Aorta (tissue), 5 donors: ENCODE measurements around the gene MC1R. TPM values are rescaled to one million over a fixed set of nuclear protein-coding genes. Genes with fewer than 3 reads are reported as not detected.

Experiments
- ATAC-seq: fragments of 200-7000 bp; cut with Tn5 transposase; one replicate; pipeline ENCODE4 v1.9.1; 2022; ENCODE audit warnings: moderate library complexity; ENCODE audit not compliant: low FRiP score
- DNase-seq, 2 donors: peaks; one replicate each; pipeline ENCODE4 v3.0.0-alpha.2; 2020
- H3K27ac ChIP-seq, 2 donors: one replicate each; pipeline ENCODE4 v1.5.1; 2013; ENCODE audit warnings: low read length in 2 of 2, mild to moderate bottlenecking in 2 of 2, moderate library complexity in 2 of 2, control low read depth in 1 of 2, inconsistent platforms in 1 of 2, low read depth in 1 of 2
- H3K27me3 ChIP-seq, 2 donors: one replicate each; pipeline ENCODE4 v1.6.1; 2013; ENCODE audit warnings: control low read depth in 1 of 2, low read length in 1 of 2, mild to moderate bottlenecking in 1 of 2, moderate library complexity in 1 of 2; ENCODE audit not compliant: insufficient read depth in 2 of 2, control insufficient read depth in 1 of 2
- H3K36me3 ChIP-seq, 2 donors: one replicate each; pipeline ENCODE4 v1.6.1; 2013; ENCODE audit warnings: control low read depth in 1 of 2, low read length in 1 of 2, mild to moderate bottlenecking in 1 of 2; ENCODE audit not compliant: insufficient read depth in 2 of 2, control insufficient read depth in 1 of 2
- H3K4me1 ChIP-seq, 2 donors: one replicate each; pipeline ENCODE4 v1.6.1; 2013; ENCODE audit warnings: low read length in 2 of 2, control low read depth in 1 of 2, mild to moderate bottlenecking in 1 of 2, moderate library complexity in 1 of 2; ENCODE audit not compliant: insufficient read depth in 2 of 2, control insufficient read depth in 1 of 2
- H3K4me3 ChIP-seq, 2 donors: one replicate each; pipeline ENCODE4 v1.5.1; 2013; ENCODE audit warnings: low read length in 2 of 2, control low read depth in 1 of 2, mild to moderate bottlenecking in 1 of 2
- H3K9me3 ChIP-seq: one replicate; pipeline ENCODE4 v1.6.1; 2013; ENCODE audit warnings: mild to moderate bottlenecking, low read length; ENCODE audit not compliant: control insufficient read depth
- WGBS, 2 donors: extraction: QIAGEN DNeasy Blood & Tissue Kit; methylation state at CpG; one replicate each; pipeline ENCODE4 v1.1.7; 2013; 5-methylcytosine and 5-hydroxymethylcytosine counted together
- intact Hi-C, 2 donors: fragments of 100-400 bp; cut with DNase I; formaldehyde crosslinking; loops; one replicate each; pipeline versions ENCODE4 v1.14.2 to v1.15.0; 2022
- polyA plus RNA-seq, 2 donors: library from polyadenylated mRNA; stranded (reverse); fragments of 200-250 nt; gene quantifications; one replicate each; pipeline ENCODE4 v1.2.3, GENCODE V29; 2013
- total RNA-seq, 2 donors: library from RNA; stranded (reverse); fragmentation: NEBNext Ultra II Directional; extraction: Animal tissue kit (Norgen Biotek cat#: 25700); gene quantifications; one replicate each; pipeline ENCODE4 v1.2.1, GENCODE V29; 2021
- donor health status: healthy with polysubstance abuse.
- donor health status: Bipolar disorder and iron deficiency.
- donor health status: DM: no; HTN: no; CAD: no.
- donor health status: DM: no; HTN: no; CAD: no.
- donor health status: DM: yes; HTN: yes; CAD: no.

The MC1R gene
- total and polyA plus RNA-seq, 4 donors = 1.5 to 12.1 (median 7.5) TPM

DNA sequence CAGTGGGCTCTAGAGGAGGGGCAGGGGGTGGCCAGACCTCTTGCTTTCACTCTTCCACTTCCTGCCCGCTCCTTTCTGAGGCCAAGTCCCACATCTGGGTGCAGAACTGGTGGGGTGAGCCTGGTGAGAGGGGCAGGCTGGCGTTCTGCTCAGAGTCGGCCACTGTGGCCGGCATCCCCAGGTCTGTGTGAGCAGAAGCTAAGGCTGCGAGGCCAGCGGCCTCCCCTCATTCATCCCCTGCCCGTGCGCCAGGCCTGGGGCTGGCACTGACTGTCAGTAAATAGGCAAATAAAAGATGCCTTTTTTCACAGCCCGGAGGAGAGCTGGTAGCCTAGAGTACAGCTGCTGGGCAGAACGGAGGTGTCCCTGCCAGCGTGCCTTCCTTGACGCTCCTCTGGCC is 31.1 kb downstream of the MC1R start:
- Histone ChIP-seq H3K9me3 (no peaks in the 10 kb centered on the region), H3K4me1 (no peaks in the 10 kb centered on the region), H3K4me3 (no peak overlapping the region), H3K27ac (no peak overlapping the region), H3K36me3 (no peaks in the 10 kb centered on the region), H3K27me3 (no peaks in the 10 kb centered on the region)
- WGBS, 2 donors = 84 to 87% methylated on average over 12 of the region's 12 CpGs
- DNase-seq (no peak), ATAC-seq (peak; percentile 2)
- intact Hi-C loops = no loop called here

DNA sequence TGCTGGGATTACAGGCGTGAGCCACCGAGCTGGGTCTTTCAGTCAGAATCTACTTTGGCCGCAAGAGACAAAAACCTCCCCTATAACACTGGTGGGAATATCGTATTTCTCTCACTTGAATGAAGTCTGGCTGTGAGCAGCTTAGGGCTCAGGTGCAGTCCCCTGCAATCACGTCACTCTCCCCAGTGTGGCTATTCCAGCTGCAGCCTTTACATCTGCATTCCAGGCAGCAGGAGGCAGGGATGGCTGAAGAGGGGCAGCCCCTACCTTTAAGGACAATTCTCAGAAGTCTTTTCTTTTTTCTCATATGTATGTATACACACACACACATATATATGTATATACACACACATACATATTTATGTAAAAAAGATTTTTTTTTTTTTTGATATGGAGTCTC is 32.8 kb downstream of the MC1R start:
- intact Hi-C loops = no loop called here
- no peak for DNase-seq
- Histone ChIP-seq H3K36me3 (no peaks in the 10 kb centered on the region), H3K4me1 (no peaks in the 10 kb centered on the region), H3K27me3 (no peaks in the 10 kb centered on the region), H3K9me3 (no peaks in the 10 kb centered on the region), H3K4me3 (no peak overlapping the region), H3K27ac (no peak overlapping the region)
- 94 to 95% methylated on average over 5 of the region's 5 CpGs for WGBS, 2 donors
- ATAC-seq = no peak

DNA sequence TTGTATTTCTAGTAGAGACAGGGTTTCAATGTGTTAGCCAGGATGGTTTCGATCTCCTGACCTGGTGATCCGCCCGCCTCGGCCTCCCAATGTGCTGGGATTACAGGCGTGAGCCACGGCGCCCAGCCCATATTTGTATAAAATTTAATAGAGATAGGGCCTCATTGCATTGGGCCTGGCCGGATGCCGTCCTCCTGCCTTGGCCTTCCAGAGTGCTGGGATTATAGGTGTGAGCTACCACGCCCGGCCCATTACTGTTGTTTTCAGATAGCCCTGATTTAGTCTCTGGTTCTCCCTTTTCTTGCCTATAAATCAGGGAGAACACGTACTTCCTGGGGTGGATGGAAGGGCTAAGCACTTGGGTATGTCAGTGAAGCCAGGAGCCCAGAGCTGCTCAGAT is 33.4 kb downstream of the MC1R start:
- no peak for DNase-seq
- Histone ChIP-seq H3K27ac (no peak overlapping the region), H3K27me3 (no peaks in the 10 kb centered on the region), H3K9me3 (no peaks in the 10 kb centered on the region), H3K4me3 (no peak overlapping the region), H3K36me3 (no peaks in the 10 kb centered on the region), H3K4me1 (no peaks in the 10 kb centered on the region)
- 94 to 96% methylated on average over 12 of the region's 12 CpGs for WGBS, 2 donors
- intact Hi-C loops = no loop called here
- ATAC-seq = no peak

DNA sequence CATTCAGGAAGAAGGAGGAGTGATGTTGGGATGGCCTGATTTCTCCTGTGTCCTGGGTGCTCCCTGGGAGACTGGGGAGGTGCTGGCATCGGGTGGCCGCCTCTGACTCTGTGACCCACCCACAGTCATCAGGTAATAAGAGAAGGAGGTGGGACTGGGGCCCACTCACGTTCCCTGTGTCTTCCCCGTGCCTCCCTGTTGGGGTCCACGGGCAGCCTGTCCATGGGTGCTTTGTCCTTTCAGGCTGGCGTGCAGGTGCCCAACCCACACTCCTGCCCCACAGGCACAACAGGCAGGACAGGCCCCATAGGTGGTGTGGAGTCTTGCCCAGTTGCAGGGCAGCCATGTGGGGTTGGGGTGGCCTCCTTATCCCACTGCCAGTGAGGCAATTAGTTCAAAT is 33.9 kb downstream of the MC1R start:
- Histone ChIP-seq H3K27me3 (no peaks in the 10 kb centered on the region), H3K9me3 (no peaks in the 10 kb centered on the region), H3K36me3 (no peaks in the 10 kb centered on the region), H3K27ac (no peak overlapping the region), H3K4me3 (no peak overlapping the region), H3K4me1 (no peaks in the 10 kb centered on the region)
- DNase-seq (no peak), ATAC-seq (no peak)
- intact Hi-C loops = no loop called here
- 90 to 92% methylated on average over 6 of the region's 6 CpGs for WGBS, 2 donors

DNA sequence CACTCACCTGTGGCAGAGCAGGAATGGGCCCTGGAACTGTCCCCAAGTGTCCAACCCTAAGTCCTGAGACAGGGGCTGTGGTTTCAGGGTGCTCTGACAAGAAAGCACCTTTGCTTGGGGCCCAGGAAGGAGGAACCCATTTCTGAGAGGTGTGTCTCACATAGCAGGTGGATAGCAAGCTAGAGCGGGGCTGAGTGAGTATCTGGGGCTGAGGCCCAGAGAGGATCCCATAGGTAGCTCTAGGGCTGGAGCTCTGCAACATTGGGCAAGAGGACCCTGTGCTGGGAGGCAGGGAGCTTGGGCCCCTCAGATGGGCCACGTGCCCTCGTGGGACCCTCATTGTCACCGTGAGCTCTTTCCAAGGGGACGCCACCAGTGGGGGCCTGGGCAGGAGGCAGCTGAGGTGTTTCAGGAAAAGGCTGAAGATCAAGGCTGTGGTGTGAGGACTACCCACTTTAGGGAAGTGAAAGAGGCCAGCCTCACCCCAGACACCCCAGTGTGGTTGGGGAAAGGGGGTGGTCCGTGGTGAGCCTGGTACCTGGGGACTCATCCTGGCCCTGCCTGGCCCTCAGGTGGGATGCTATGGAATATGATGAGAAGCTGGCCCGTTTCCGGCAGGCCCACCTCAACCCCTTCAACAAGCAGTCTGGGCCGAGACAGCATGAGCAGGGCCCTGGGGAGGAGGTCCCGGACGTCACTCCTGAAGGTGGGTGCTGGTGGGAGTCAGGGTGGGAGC is 35.2 kb downstream of the MC1R start:
- Histone ChIP-seq H3K4me3 (no peak overlapping the region), H3K4me1 (no peaks in the 10 kb centered on the region), H3K27me3 (no peaks in the 10 kb centered on the region), H3K36me3 (no peaks in the 10 kb centered on the region), H3K9me3 (no peaks in the 10 kb centered on the region), H3K27ac (no peak overlapping the region)
- 95 to 96% methylated on average over 11 of the region's 11 CpGs for WGBS, 2 donors
- DNase-seq (no peak), ATAC-seq (no peak)
- intact Hi-C loops = no loop called here

DNA sequence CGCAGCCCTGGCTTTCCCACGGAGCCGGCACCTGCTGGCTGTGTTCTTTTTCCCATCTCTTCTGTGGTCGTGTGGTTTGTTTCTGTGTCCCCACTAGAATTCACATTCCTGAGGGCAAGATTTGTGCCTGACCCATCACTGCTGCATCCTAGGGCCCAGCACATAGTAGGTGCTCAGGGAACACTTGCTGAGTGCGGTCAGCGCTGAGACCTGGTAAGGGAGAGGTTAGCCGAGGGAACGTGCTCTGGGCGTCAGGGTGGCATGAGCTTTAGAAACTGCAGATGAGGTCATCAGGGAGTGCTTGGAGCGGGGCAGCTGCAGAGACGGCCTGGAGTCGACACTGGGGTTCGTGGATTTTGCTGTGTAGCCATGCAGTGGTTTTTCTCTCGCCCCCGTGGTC is 35.8 kb downstream of the MC1R start:
- H3K36me3 ChIP-seq = no peaks in the 10 kb centered on the region
- no peak overlapping the region for H3K27ac ChIP-seq
- ATAC-seq (no peak), DNase-seq (no peak)
- no peaks in the 10 kb centered on the region for H3K4me1 ChIP-seq
- no peak overlapping the region for H3K4me3 ChIP-seq
- intact Hi-C loops = no loop called here
- no peaks in the 10 kb centered on the region for H3K9me3 ChIP-seq
- H3K27me3 ChIP-seq = no peaks in the 10 kb centered on the region
- 93 to 94% methylated on average over 15 of the region's 15 CpGs for WGBS, 2 donors

DNA sequence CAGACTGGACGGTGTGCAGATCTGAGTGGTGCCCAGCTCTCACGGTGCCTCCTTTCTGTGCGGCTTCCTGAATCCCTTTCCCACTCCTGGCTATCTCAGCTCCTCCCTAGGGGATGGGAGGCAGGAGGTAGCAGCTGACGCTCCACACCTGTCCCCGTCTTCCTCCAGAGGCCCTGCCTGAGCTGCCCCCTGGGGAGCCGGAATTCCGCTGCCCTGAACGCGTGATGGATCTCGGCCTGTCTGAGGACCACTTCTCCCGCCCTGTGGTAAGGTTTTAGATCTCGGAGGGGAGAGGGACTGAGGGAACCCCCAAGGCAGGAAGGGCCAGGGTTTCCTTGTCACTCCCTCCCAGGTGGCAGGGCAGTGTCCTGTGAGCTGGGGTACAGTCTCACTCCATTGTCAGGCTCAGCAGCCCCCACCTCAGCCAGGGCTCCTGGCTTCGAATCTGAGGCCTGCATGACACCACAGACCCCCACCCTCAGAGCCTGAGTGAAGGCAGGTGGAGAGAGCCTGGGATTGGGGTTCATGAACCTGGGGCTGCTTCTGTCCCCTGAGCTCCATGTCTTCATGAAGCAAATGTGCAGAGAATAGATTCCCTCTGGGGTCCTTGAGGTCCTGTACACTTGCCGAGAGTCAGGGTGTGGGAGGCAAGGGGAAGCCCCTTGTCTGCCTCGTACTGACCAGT is 36.5 kb downstream of the MC1R start:
- 92 to 94% methylated on average over 15 of the region's 15 CpGs for WGBS, 2 donors
- Histone ChIP-seq H3K9me3 (no peaks in the 10 kb centered on the region), H3K36me3 (no peaks in the 10 kb centered on the region), H3K27ac (no peak overlapping the region), H3K4me1 (no peaks in the 10 kb centered on the region), H3K27me3 (no peaks in the 10 kb centered on the region), H3K4me3 (no peak overlapping the region)
- intact Hi-C loops = no loop called here
- DNase-seq (no peak), ATAC-seq (no peak)

DNA sequence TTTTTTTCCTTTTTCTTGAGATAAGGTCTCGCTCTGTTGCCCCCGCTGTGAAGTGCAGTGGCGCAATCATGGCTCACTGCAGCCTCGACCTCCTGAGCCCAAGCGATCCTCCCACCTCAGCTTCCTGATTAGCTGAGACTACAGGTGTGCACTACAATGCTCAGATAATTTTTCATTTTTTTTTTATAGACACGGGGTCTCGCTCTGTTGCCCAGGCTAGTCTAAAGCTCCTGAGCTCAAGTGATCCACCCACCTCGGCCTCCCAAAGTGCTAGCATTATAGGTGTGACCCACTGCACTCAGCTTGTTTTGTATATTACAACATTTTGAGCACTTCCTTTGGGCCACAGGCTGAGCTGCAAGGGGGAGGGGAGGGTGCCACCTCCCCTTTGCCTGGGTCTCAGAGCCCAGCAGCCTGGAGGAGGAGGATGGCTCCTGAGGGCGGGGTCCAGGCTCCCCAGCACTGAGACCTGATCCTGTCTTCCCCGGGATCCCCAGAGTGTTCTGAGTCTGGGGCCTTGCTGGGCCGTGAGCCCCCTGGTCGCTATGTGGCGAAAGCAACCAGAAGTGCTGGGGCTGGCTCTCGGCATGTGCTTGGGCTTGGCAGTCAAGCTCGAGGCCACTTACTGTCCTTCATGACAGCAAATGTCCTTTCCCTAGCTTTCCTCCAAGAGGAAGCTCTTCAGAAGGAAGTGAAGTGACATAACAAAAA is 38.0 kb downstream of the MC1R start:
- no peaks in the 10 kb centered on the region for H3K4me1 ChIP-seq
- no peaks in the 10 kb centered on the region for H3K27me3 ChIP-seq
- ATAC-seq (no peak), DNase-seq (peak in 1 of 2 donors; percentile 17)
- intact Hi-C loops = no loop called here
- no peaks in the 10 kb centered on the region for H3K36me3 ChIP-seq
- H3K9me3 ChIP-seq = no peaks in the 10 kb centered on the region
- no peak overlapping the region for H3K4me3 ChIP-seq
- WGBS, 2 donors = 95 to 96% methylated on average over 15 of the region's 15 CpGs
- H3K27ac ChIP-seq = no peak overlapping the region
